ENCODE results near the gene JUND. TPM values are rescaled to one million over a fixed set of nuclear protein-coding genes. Genes with fewer than 3 reads are reported as not detected.

Gene JUND
- total and polyA plus RNA-seq, 2 of the 8 experiments (the other 6 are each of a cell fraction or from before 2014, with no cell fraction given) = 54.0 to 77.5 TPM

- Histone ChIP-seq H2BK15ac (ENCODE audit: low read length) (peak overlapping the region; percentile 100), H2BK5ac (ENCODE audit: low read depth, low read length) (peak overlapping the region; percentile 96; the same call in 1 of the 2 replicates), H4K91ac (replicated peaks; ENCODE audit: insufficient read length, low read length) (peak overlapping the region; percentile 97), H4K8ac (ENCODE audit: extremely low read depth, insufficient read depth, low read length) (peak overlapping the region; percentile 79), H2BK20ac (ENCODE audit: low read length) (peak overlapping the region; percentile 72; the same call in 1 of the 2 replicates), H3K23ac (ENCODE audit: insufficient read length) (no peak overlapping the region), H3K56ac (replicated peaks; ENCODE audit: insufficient read length, low read depth, low read length) (peak overlapping the region; percentile 18), H3K18ac (ENCODE audit: extremely low read depth, low read length) (peak overlapping the region; percentile 84), H3K4me1 (replicated peaks in 1 of 4; ENCODE audit: control insufficient read depth in 3 of 4, insufficient read depth in 4 of 4, low read length in 3 of 4) (peaks cover 6 to 20% (median 14%) of the 10 kb centered on the region in 4 experiments), H3K4me2 (ENCODE audit: insufficient read depth in 1 of 2, low read depth in 2 of 2, low read length in 2 of 2) (peak overlapping the region; percentile 91 to 96), H2BK120ac (replicated peaks; ENCODE audit: low read depth, low read length) (peak overlapping the region; percentile 86), H3K9ac (replicated peaks in 1 of 4; ENCODE audit: extremely low read depth in 1 of 4, low read depth in 3 of 4, low read length in 3 of 4) (peak overlapping the region in 1 of 4 experiments; percentile 52; a peak in 4 of 7 replicates), H4K20me1 (replicated peaks in 1 of 2; ENCODE audit: control insufficient read depth in 1 of 2, insufficient read depth in 2 of 2, low read length in 2 of 2) (no peaks in the 10 kb centered on the region), H3K14ac (ENCODE audit: insufficient read length) (no peak overlapping the region), H2AK5ac (ENCODE audit: low read depth, low read length) (peak overlapping the region; percentile 32; the same call in 1 of the 2 replicates), H3K79me2 (ENCODE audit: control insufficient read depth in 1 of 2, insufficient read depth in 2 of 2, low read length in 2 of 2) (no peaks in the 10 kb centered on the region), H4K5ac (ENCODE audit: insufficient read length, low read depth, low read length) (peak overlapping the region; percentile 85), H2BK12ac (ENCODE audit: low read depth, low read length) (peak overlapping the region; percentile 95; the same call in 1 of the 2 replicates), H3K36me3 (ENCODE audit: control insufficient read depth in 2 of 4, insufficient read depth in 4 of 4, low read length in 3 of 4) (no peaks in the 10 kb centered on the region), H3K4me3 (ENCODE audit: extremely low read depth in 1 of 4, insufficient read depth in 2 of 4, low read depth in 3 of 4, low read length in 4 of 4) (peak overlapping the region; percentile 39 to 54 (median 46); a peak in 7 of 8 replicates), H3K27ac (ENCODE audit: low read depth, low read length) (peak overlapping the region; percentile 65; the same call in 1 of the 2 replicates), H2AFZ (ENCODE audit: low read length) (peak overlapping the region; percentile 59; the same call in 1 of the 2 replicates), H3K79me1 (ENCODE audit: low read depth, low read length) (no peaks in the 10 kb centered on the region), H3K23me2 (ENCODE audit: low read depth, low read length) (peaks cover 7% of the 10 kb centered on the region), H3K4ac (replicated peaks; ENCODE audit: insufficient read length, low read depth, low read length) (peak overlapping the region; percentile 99), H3K9me3 (ENCODE audit: insufficient read depth in 2 of 2, low read depth in 1 of 2, low read length in 1 of 2) (no peaks in the 10 kb centered on the region), H3K27me3 (replicated peaks in 1 of 4; ENCODE audit: control insufficient read depth in 3 of 4, extremely low read depth in 1 of 4, insufficient read depth in 3 of 4, low read length in 3 of 4) (no peaks in the 10 kb centered on the region)
- ChIA-PET CTCF (ENCODE audit: partially characterized antibody) (interaction anchor here (0.7 to 10.1 kb wide), 25 partner anchors 8 to 181 kb away, joined by 3 to 140 read pairs (median 5); partner anchors contain the start of gene RAB3A), POLR2A (ENCODE audit: partially characterized antibody) (interaction anchor here (0.6 to 4.4 kb wide), 19 partner anchors 8 to 156 kb away, joined by 3 to 43 read pairs (median 5); partner anchors contain the start of genes JUND and RAB3A)
- WGBS, 2 experiments (ENCODE audit: extremely low coverage in 1 of 2, insufficient coverage in 1 of 2, insufficient read length in 1 of 2, insufficient replicate concordance in 2 of 2, low coverage in 1 of 2, low lambda C conversion rate in 2 of 2, missing lambda C conversion rate in 1 of 2) = 9% methylated on average over 11 of the region's 46 CpGs; no CpG with 5 or more reads in 1 of the 2 experiments
- peak in 1 of 2 experiments; percentile 89 for DNase-seq (ENCODE audit: low read depth in 1 of 2, low spot score in 2 of 2)
- no peak for FAIRE-seq
- TF ChIP-seq EP300 (IDR thresholded peaks at IDR 0.05; ENCODE audit: borderline replicate concordance in 1 of 2, low read depth in 2 of 2, low read length in 2 of 2) = no peak
- TF ChIP-seq TBP (IDR thresholded peaks at IDR 0.05; ENCODE audit: low read depth, low read length) = peak; percentile 25; the same call in 1 of the 2 replicates
- TF ChIP-seq TAF1 (IDR thresholded peaks at IDR 0.05; ENCODE audit: low read depth, low read length) = no peak
- TF ChIP-seq RXRA (IDR thresholded peaks at IDR 0.05; ENCODE audit: insufficient read depth, low read depth, low read length) = no peak
- peak; percentile 28 to 44; a peak in 2 of 4 replicates for TF ChIP-seq RAD21 (IDR thresholded peaks at IDR 0.05 in 1 of 2, conservative IDR thresholded peaks at IDR 0.05 in 1 of 2; ENCODE audit: low read depth in 2 of 2, low read length in 2 of 2)
- TF ChIP-seq CHD1 (IDR thresholded peaks at IDR 0.05; ENCODE audit: low read depth, low read length) = no peak
- peak; percentile 2 for TF ChIP-seq KDM4A (IDR thresholded peaks at IDR 0.05; ENCODE audit: low read depth, low read length, severe bottlenecking)
- peak; percentile 61; the same call in 1 of the 2 replicates for TF ChIP-seq MAX (IDR thresholded peaks at IDR 0.05)
- no peak for TF ChIP-seq SP4 (IDR thresholded peaks at IDR 0.05; ENCODE audit: low read length)
- TF ChIP-seq GABPA (IDR thresholded peaks at IDR 0.05; ENCODE audit: borderline replicate concordance, insufficient read depth, low read length) = no peak
These were observed 48.7 kb downstream of the JUND start for GRCh38 chr19:18232540-18233223.

Measured in H1 (cell line).